IMR-90 (cell line): ENCODE data around the gene SLC39A11.

Source experiments
- CEBPB ChIP-seq: IDR thresholded peaks from 2 replicates; pipeline ENCODE4 v1.6.1; 2012; ENCODE audit warnings: low read depth, low read length, improper control_type of control experiment
- CHD1 ChIP-seq: IDR thresholded peaks from 2 replicates; pipeline ENCODE4 v1.6.1; 2012; ENCODE audit warnings: low read depth, low read length, improper control_type of control experiment
- CTCF ChIP-seq: conservative IDR thresholded peaks from 2 replicates; pipeline ENCODE4 v1.5.1; 2012; ENCODE audit warnings: mild to moderate bottlenecking, low read depth, low read length, improper control_type of control experiment
- FOS ChIP-seq: fragments of 150-350 bp; IDR thresholded peaks from 2 replicates; pipeline ENCODE4 v1.6.1; 2016; ENCODE audit warnings: low read depth, low read length
- MAFK ChIP-seq: IDR thresholded peaks from 2 replicates; pipeline ENCODE4 v1.6.1; 2012; ENCODE audit warnings: low read depth, low read length, improper control_type of control experiment
- MAZ ChIP-seq: IDR thresholded peaks from 2 replicates; pipeline ENCODE4 v1.6.1; 2012; ENCODE audit warnings: low read depth, mild to moderate bottlenecking, low read length, improper control_type of control experiment, moderate library complexity, borderline replicate concordance
- MXI1 ChIP-seq: IDR thresholded peaks from 2 replicates; pipeline ENCODE4 v1.6.1; 2012; ENCODE audit warnings: low read depth, mild to moderate bottlenecking, low read length, moderate library complexity, borderline replicate concordance
- NFE2L2 ChIP-seq: fragments of 150-350 bp; IDR thresholded peaks from 2 replicates; pipeline ENCODE4 v1.6.1; 2016; ENCODE audit warnings: low read depth, mild to moderate bottlenecking, low read length
- POLR2A ChIP-seq: IDR thresholded peaks from 2 replicates; pipeline ENCODE4 v1.6.1; 2012; ENCODE audit warnings: mild to moderate bottlenecking, low read depth, low read length
- RAD21 ChIP-seq: IDR thresholded peaks from 2 replicates; pipeline ENCODE4 v1.6.1; 2012; ENCODE audit warnings: low read length, improper control_type of control experiment
- RCOR1 ChIP-seq: IDR thresholded peaks from 2 replicates; pipeline ENCODE4 v1.6.1; 2012; ENCODE audit warnings: mild to moderate bottlenecking, low read length, improper control_type of control experiment; ENCODE audit not compliant: insufficient replicate concordance
- RFX5 ChIP-seq: IDR thresholded peaks from 2 replicates; pipeline ENCODE4 v1.8.0; 2012; ENCODE audit warnings: low read depth, mild to moderate bottlenecking, low read length, moderate library complexity
- SMC3 ChIP-seq: fragments of 150-350 bp; IDR thresholded peaks from 2 replicates; pipeline ENCODE4 v1.6.1; 2016; ENCODE audit warnings: low read depth, mild to moderate bottlenecking, antibody characterized with exemption, low read length, moderate library complexity

DNA sequence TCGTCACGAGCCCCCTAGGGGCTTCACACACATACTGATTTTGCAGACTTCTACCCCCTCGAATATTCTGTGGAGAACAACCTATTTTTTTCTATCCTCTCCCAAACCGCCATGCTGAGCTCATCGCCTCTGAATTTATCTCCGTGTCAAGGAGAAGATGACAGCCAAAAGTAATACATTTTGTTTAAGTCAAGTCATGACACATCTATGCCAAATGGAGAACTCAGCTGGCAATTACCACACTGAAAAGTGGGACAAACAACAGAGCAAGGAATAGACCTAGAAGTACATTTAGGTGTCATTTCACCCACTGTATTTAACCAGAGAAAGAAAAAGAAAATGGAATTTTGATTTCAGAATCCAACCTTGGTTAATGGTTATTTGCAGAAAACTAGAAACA is 260.2 kb downstream of the SLC39A11 start:
- TF ChIP-seq CTCF (no peak), MXI1 (no peak), RAD21 (no peak), POLR2A (no peak), RFX5 (no peak), CHD1 (no peak), MAZ (no peak), FOS (no peak), RCOR1 (no peak), CEBPB (no peak), MAFK (no peak), SMC3 (no peak), NFE2L2 (no peak)
